Activated T-helper 1 cell treated with Interleukin-2 at 50 U/mL for 16 hours (primary cell): Measurements from ENCODE around the gene SMC1B.
"Not testable (repeated sequence)": the region's sequence is repeated elsewhere in the genome, so short reads cannot be mapped to it uniquely, and the experiment has no call there.

ENCODE experiments used
- DNase-seq: peaks from one replicate; pipeline ENCODE4 v3.0.0-alpha.2; 2020; ENCODE audit warnings: low read depth

SMC1B gene

DNA sequence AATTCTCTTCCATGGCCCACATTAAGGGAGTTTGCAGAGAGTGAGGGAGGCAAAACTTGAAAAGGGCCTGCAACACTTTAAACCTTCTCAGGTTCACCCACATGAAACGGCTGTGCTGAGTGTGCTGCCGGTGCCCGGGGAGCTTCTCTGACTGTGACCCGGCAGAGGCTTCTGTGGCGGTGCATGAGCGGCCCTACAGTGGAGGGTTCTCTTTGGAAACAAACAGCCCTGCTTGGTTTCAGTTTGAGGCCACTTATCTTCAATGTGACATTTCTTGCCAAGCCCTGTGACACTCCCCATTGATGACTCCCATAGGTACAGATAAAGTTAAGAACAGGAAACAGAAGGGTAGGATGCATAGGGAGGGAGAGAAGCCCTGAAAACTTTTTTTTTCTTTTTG is 71.9 kb downstream of the SMC1B start:
- DNase-seq = no peak

- DNase-seq = no peak
Measured at GRCh38 chr22:45340323-45340722, 73.1 kb downstream of the SMC1B start.

DNA sequence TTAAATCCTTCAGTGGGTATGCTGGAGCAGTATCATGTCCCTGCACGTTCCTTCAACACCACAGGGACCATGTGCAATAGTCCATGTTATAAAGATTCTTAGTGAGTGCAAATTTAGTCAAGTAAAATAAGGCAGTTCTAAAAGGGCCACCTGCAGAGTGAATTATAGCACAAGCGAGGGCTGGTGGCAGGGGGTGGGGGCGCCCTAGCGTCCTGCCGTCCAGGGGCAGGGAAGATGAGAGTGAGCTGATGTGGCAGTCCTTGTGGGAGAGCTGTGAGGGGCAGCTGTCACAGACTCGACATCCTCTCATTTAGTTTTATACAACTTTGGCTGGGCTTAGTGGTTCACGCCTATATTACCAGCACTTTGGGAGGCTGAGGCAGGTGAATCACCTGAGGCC is 74.6 kb downstream of the SMC1B start:
- no peak for DNase-seq

GRCh38 chr22:45337536-45337935 is 75.9 kb downstream of the SMC1B start:
- no peak for DNase-seq

- no peak for DNase-seq
Measured at GRCh38 chr22:45336971-45337431, 76.4 kb downstream of the SMC1B start.

DNA sequence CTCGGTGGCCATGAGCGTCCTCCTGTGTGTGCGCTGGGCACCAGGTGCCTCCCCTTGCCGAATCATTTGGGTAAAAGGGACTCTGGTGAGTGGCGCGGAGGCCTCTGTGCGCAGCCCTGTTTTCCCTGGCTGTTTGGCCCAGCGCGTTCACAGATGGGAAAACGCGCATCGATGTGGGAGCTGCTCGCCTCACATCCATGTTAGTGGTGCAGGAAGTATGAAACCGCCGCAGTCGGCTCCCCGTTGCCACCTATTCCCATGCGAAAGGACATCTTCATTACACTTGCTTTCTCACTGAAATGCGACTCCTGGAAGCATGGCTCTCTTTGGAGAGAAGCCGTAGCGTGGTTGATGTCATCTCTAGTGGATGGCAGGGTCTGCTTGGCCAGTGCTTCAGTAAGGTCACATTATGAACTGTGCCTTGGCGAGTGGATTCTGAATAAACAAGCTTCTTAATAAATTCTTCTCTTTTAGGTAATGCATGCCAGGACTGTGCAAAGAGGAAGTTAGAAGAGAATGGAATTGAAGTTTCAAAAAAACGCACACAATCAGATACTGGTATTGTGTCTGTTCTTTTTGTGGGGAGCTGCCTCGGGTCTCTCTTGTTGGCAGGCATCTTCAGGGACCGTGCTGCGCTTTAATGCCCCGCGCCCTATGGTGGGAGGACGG is 77.4 kb downstream of the SMC1B start:
- DNase-seq = no peak

DNA sequence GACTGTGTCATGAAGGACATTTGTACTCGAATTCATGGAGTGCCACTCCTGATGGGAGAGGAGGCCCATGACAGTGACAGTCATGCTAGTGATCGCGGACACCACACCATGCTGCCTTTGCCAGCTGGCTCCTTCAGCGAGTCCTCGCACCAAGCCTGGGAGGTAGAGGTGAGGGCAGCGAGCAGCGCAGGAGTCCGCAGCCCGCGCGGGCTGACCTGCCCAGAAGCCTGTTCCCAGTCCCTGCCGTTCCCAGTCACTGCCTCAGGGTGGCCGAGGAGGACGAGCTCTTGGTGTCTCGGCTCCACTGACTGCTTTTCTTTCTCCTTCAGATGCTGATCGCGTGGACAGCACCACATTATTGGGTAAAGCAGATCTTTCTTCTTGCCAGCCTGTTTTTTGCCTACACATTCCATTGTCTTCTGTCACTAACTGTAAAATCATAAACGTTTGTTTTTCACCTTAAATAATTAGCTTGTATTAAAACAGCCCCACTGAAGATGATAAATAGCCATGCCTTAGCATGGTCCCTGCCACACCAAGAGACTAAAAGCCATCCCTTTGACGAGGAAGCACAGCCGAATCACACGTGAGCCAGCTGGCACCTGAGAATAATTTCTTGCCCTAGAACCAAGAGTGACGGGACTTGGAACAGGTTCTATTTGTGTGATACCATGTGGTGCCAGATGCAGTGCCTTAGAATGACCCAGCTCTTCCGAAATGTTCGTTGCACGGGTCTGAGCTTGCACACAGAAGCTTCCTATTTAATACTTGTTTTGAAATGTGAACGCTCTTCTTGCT is 78.2 kb downstream of the SMC1B start:
- no peak for DNase-seq

- DNase-seq = no peak
Measured at GRCh38 chr22:45334528-45334927, 78.9 kb downstream of the SMC1B start.

- no peak for DNase-seq
Measured at GRCh38 chr22:45334068-45334467, 79.3 kb downstream of the SMC1B start.

- no peak for DNase-seq
Measured at GRCh38 chr22:45332001-45332400, 81.4 kb downstream of the SMC1B start.

GRCh38 chr22:45331486-45331885 is 81.9 kb downstream of the SMC1B start:
- DNase-seq = no peak

- no peak for DNase-seq
Measured at GRCh38 chr22:45330548-45330947, 82.9 kb downstream of the SMC1B start.

DNA sequence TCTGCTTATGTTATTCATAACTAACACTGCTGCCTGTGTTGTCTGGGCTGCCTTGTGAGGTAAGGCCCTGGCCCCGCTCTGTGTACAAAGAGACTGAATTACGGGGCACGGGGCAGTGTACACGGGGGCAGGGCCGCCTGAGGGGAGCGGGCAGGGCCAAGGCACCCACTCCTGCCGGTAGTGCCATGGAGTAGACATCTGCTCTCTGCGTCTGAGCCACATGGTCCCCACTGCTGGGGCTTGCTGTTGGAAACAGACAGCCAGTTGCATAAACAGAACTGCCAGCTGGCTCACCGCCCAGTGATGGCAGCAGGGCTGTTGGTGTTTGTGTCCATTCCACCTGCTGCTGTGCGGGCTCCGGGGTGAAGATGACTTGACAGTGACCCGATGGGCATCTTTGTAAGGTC is 83.9 kb downstream of the SMC1B start:
- DNase-seq = no peak

- DNase-seq = no peak
Measured at GRCh38 chr22:45328822-45329529, 84.4 kb downstream of the SMC1B start.

DNA sequence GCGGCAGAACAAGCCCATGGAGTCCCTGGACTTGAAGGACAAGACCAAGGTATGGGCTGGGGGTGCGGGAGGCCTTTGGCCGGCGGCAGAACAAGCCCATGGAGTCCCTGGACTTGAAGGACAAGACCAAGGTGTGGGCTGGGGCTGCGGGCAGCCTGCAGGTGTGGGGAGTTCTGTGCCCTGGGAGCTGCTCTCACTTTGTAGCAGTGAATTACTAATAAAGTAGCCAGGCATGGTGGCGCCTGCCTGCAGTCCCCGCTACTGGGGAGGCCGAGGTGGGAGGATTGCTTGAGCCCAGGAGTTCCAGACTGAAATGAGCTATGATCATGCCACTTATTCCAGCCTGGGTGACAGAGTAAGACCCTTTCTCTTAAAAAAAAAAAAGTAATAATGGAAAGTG is 85.1 kb downstream of the SMC1B start:
- not testable (repeated sequence) for DNase-seq

- DNase-seq = no peak
Measured at GRCh38 chr22:45324311-45324711, 89.1 kb downstream of the SMC1B start.

DNA sequence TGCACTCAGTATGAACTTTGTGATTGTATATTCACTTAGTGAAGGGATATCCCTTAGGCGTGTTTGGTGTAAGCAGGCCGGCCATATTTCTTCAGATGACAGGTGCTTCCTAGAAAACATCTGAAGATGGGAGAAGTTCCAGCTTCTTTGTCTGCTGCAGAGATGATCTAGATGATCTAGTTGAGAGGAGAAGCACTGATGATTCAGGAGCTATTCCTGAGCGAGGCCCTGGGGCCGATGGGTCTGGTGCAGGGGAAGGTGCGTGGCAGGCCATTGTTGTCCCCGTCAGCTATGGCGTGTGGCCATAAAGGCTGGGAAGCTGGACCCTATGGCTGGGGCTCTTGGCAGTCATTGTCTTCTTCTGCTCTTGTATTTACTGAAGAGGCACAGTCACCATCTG is 89.7 kb downstream of the SMC1B start:
- DNase-seq = no peak

- no peak for DNase-seq
Measured at GRCh38 chr22:45322873-45323525, 90.4 kb downstream of the SMC1B start.

DNA sequence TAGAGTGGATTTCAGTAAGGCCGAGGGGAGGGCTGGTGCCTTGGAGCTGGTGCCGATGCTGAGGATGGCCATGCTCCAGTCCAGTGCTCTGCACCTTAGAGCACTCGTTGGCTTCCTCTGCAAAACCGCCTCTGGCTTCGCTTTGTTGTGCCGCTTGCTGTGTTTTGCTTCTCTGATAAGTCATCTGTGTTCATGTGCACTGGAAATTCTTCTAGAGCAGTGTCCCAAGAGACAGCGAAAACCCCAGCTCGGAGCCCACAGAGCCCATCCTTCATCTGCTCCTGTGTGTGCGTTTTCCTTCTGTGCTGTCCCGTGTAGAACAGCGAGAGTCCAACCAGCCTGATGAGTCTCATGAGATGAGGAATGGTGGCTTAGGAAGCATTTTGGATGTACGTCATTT is 91.6 kb downstream of the SMC1B start:
- no peak for DNase-seq

DNA sequence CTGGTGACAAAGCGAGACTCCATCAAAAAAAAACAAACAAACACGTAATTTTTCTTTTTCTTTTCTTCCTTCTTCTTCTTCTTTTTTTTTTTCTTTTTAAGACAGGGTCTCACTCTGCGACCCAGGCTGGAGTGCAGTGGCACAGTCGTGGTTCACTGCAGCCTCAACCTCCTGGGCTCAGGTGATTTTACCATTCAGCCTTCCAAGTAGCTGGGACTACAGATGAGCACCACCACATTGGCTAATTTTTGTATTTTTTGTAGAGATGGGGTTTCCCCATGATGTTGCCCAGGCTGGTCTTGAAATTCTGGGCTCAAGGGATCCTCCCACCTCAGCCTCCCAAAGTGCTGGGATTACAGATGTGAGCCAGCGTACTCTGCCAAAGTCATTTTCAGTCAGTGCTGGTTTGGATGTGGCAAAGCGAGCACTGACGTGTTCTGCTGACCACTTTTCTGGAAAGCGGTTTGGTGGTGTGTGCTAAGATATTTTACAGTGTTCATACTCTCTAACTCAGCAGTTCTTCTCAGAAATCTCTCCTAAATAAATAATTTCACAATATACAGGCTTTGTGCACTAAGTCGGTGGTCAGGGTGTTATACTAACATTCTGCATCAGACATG is 92.9 kb downstream of the SMC1B start:
- no peak for DNase-seq

DNA sequence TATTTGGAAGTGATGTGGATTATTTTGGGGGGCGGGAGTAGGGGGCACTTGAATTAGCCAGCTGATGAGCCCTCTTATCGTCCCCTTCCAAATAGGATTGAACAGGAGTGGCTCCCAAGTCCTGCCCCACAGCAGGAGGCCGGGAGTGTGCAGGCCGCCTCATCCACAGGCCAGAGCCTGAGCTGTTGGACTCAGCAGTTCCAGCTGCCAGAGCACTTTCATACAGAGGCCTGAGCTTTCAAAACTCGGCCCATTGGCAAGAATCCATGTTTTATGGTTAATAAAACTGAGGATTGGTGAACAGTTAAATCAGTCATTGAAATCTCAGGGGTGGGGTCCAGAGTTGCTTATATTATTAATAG is 94.1 kb downstream of the SMC1B start:
- DNase-seq = no peak
